GM11168 (cell line): ENCODE results near the gene CERK.
"Not testable (repeated sequence)": the region's sequence is repeated elsewhere in the genome, so short reads cannot be mapped to it uniquely, and the experiment has no call there.

Experiments
- in situ Hi-C: fragments of 300-500 bp; cut with MboI; formaldehyde crosslinking; loops from one replicate; pipeline ENCODE4 v1.12.0; 2022; ENCODE audit warnings: low sequenced_read_pairs; ENCODE audit not compliant: unreplicated experiment

CERK gene

DNA sequence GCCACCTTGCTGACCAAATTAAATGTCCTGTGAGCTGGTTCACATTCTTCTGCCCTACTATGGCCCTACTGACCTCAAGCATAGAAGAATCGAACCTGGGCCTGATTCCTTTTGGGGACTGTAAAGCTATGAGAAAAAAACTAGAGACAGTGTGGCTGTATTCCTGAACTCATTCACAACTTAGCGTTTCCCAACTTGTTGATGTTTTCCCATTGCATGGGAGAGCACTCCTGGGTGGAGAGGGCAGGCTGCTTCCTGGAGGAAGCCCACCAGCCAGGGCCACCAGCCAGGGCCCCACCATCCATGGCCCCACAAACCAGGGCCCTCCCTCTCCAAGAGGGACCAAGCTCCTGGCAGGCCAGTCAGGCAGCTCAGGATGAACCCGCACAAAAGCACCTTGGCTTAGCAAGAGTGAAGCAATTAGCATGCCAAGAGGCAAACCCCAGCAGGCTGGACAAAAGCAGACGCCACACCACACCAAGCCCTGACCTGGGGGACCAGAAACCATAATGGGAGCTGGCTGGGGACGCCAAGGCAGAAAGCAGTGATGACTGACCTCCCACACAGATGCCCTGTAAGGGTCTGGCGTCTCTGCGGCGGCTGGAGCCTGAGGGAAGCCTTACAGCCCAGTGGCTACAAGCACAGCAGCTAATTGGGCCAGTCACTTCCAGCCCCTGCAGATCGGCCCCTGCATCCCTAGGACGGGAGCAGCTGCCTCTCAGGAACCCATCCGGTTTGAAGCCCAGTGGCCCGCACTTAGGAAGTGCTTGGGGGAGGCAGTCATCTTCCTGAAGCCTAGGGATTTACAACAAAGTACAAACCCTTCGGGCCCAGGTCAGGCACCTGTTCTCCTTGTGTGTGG, 2.1 kb downstream of the CERK start:
- in situ Hi-C loops: no loop called here

DNA sequence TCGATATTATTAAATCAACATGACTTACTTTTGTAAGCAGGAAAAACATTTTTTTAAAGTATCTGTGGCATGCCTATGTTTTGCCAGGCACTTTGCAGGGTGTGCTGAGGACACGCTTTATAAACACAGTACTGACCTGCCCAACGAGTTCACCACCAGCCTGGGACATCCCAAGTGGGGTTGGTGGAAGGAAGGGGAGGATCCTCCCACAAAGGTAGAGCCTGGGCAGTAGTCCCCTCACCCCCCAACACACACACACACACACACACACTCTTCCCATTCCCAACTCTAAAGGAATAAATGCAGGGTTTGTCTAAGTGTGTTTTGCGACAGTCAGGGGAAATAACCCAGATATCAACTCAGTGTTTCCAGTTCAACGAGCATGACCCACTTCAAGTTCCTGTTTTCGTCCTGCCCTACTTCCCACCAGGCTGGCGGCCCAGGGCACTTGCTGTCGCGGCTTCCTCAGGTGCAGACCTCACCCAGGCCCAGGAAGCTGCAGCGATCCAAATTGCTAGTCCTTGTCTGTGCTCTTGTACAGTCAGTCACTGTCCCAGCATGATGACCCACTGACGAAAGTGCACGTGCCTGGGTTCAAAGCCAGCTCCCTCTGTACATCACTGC, 3.1 kb downstream of the CERK start:
- in situ Hi-C loops: no loop called here

DNA sequence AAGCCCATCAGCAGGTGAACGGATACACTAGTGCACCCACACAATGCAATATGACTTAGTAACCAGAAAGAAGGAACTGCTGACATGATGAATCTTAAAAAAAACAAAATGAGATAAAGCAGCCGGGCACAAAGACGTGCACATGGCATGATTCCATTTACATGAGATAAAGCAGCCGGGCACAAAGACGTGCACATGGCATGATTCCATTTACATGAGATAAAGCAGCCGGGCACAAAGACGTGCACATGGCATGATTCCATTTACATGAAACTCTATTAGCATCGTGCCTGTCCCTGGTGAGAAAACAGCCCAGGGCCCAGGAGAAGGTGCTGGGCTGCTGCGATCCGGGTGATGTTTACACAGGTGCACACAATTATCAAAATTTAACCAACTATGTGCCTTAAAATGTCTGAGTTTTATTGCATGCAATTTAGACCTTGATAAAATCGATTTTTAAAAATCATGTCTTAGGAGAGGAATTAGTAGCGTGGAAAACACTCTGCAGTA, 3.8 kb downstream of the CERK start:
- in situ Hi-C loops: not testable (repeated sequence)

DNA sequence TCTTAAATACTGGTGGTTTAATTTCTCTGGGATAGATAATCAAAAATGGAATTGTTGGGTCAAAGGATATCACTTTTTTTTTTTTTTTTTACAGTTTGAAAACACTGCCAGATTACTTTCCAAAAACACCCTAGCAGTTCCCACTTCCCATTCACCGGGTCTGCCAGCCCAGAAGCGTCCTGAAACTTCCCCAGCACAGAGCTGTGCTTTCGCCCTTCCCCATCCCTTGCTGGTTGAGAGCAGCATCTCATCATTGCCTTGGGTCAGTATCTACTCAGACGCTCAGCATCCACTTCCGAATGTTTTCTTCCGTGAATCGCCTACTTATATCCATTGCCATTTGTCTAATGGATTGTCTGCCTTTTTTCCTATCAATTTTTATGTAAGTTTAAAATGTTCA, 5.5 kb downstream of the CERK start:
- in situ Hi-C loops: no loop called here

DNA sequence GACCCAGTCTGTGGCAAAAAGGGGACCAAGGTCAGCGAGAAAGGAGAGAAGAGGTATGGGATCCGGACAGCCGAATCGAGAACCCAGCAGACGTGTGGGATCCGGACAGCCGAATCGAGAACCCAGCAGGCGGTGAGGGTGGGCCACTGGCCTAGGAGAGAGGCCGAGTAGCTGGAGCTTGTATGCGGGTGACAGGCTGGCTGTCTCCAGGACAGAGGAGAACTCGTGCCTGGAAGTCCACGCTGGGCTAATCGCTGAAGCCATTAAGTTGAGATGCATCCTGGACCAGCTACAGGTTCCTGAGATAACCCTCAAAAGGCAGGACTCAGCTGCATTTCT, 6.0 kb downstream of the CERK start:
- in situ Hi-C loops: no loop called here

DNA sequence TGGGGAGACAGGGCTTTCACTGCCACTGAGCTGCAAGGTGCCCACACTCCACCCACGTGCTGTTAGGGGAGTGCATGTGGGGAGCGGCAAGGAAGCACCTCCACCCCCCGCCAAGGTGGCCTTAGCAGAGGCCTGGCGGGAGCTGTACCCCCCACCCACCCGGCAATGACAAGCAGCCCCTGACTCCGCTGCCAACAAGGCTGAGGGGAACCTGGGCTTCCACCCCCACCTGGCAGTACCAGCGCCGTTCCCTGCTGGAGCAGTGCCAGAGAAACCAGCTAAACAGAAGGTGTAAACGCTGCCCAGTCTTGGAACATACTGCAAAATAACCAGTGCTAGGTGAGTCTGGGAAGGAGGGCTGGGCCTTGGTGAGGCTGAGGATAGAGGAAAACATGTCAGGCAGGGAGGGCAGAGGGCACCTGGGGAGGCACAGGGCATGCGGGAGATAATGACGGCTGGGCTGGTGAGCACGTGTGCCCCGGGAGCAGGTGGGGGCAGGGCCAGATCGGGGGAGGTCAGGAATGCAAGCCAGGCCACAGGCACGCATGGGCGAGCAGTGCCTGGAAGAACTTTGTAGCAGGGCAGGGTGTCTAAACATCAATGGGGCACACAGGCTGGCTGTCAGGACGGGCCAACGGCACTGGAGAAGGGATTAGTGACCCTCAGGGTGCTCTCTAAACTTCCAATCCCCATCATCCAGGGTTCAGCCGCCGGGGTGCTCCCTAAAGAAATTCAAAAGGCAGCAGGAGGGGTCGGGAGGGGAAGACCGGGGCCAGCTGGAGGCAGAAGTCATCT, 6.6 kb downstream of the CERK start:
- in situ Hi-C loops: no loop called here

DNA sequence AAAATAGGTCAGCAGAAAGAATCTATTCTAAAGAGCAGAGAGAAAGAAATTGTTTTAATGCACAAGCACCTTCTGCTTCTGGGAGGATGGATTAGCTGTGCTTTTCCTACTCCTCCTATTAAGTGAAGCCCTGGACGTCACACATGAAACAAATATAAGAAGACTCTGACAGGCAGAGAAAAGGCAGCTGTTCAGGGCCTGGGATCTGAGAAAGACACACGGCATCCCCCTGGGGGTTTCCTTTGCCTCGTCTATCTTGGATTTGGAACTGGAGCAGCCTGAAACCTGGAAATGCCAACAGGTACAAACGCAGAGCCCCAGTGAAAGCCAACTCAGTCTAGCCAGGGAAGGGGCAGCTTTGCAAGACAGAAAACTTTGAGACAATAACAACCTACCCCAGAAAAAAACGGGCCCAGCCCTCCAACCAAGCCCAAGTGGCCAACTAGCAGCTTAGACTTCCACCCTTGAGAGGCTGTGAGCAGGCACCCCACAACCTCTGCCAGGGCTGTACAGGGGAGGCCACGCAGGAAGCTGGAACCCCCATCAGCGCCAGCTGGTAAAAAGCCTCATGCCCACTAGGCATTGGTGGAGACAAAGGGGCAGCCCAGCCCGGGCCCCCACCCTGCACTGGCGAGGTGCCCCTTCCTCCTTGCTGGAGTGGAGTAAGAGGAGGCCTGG, 7.3 kb downstream of the CERK start:
- in situ Hi-C loops: no loop called here

DNA sequence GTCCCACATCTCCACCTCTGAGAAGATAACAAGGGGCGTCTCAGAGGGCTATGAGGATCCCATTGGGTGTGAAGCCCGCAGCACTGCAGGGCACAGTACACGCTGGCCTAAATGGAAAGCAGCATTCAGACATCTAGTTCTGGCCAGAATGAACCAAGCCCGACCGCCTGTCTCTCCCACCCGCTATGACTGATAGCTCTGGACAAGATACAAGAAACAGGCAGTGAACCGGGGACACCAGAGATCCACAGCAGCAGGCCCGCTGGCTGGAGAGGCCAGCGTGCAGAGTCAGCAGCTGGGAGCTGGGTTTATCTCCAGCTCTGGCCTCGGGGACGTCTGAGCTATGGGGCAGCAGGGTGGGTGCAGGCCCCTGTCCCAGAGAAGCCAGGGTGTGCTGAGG, 9.6 kb downstream of the CERK start:
- in situ Hi-C loops: no loop called here

DNA sequence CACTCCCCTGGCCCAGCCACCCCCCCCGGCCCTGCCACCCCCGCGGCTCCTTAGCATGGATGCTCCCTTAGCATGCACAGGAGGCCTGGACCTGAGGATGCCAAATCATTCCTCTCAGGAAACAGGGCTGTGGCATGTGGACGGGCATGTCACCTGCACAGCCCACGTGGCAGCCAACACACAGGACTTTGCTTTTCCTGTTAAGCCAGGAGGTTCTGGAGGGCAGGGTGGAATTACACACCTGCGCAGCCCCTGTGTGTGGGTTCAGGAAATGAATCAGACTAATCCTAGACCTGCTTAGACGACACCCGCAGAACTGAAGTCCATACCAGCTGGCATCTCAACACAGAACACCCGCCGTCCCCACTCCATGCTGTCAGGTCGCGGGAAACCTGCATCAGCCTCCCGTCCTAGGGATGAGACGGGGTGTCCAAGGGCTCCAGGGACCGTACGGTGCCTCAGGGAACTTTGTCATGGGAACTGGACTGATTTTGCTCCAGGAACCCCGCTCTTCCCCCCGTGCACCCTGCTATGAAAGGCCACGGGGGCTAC, 10.2 kb downstream of the CERK start:
- in situ Hi-C loops: no loop called here

DNA sequence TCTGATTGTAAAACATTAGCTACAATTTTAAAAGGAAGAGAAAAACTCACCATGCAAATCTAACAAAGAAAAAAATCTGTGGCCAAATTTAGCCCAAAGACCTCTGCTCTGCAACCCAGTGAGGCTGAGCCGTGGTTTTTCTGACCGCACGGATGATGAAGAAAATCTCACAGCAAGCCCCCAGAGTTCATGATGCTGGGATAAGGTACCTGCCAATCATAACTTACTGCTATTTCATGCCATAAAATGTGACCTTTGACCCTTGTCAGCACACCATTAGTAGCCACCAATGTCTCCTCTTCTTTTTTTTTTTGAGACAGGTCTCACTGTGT, 11.1 kb downstream of the CERK start:
- in situ Hi-C loops: no loop called here

DNA sequence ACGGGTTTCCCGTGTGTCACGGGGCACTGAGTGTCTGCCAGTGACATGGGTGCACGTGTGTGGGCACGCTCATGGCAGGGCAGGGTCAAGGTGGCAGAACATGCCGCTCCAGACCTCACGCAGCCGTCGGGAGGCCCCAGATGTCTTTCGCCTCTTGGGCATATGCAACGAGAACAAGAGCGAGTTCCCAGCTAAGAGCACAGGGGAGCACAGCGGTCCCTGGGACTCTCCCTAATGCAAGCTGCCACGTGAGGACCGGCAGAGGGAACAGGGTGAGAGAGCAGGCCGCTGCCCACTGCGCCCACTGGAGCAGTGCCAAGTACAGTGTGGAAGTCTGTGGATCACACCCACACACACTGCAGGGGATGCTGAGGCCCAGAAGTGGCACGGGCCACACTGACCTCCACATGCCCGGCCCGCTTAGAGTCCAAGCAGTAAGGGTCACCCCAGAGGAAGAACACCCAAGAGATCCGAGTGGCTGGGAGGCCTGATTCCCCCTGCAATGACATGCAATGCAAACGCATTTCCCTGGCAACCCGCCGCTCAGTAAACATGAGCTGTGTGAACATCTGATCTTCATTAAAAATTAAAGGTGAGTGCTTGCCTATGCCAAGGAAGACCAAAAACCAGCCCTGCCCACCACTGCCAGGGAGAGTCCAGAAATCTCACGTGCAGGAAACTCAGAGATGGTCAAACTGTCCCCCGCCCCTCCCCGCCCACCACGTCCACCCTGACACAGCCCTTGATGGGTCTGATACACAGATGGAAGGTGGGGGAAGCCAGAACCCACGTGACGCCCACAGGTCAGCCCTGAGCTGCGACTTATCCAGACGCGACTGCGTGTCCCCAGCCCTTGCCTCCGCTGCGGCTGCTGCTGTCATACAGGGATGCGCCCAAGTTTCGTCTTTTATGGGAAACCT, 11.7 kb downstream of the CERK start:
- in situ Hi-C loops: no loop called here

DNA sequence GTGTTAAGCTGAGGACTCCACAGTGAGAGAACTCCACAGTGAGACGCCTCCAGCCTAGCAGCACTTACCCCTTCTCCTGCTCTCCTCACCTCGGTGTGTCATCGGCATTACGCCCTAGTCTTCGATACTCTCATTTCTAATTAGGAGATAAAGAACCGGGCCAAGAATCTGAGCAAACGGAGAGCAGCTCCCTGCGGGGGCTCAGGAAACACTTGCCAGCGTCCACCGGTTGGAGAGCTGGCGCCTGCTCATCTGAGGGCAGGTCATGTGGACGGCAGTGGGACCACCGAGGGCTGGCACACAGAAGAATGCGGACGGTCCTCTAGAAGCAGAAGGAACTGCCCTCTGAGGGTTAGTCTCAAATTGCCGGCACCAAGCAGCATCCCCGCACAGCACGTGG, 13.0 kb downstream of the CERK start:
- in situ Hi-C loops: no loop called here

DNA sequence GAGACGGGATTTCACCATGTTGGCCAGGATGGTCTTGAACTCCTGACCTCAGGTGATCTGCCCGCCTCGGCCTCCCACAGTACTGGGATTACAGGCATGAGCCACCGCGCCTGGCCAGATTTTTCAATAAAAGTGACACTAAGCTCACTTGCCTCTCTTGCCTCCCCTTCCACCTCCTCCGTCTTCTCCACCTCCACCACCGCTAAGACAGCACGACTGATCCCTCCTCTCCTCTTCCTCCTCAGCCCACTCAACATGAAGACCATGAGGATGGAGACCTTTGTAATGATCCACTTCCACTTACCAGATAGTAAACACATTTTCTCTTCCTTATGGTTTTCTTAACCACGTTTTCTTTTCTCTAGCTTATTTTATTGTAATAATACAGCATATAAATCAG, 14.2 kb downstream of the CERK start:
- in situ Hi-C loops: no loop called here

DNA sequence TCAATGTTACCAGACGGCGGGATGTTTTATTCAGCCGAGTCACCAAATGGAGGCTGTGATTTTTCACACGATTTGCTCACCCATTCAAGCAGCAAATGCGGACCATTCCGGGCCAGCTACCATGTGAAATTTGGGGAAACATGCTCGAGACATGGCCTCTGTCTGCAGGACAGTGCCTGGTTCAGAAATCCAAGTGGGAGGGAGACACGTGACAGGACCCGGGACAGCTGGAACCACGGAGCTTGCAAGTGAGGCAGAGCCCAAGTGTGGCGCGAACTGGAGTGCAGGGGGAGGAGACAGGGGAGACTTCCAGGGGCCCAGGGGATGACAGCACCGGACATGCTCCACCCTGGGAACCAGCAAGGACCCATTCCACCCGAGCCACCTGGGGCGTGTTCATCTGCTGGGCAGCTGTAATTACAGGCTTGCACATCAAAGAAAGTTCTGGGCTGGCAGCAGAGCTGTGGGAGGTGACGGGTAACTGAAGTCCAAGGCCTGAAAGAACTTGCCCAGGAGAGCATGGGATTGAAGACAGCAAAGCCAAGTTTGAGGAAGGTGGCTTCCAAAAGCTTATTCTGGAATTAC, 16.5 kb downstream of the CERK start:
- in situ Hi-C loops: no loop called here

DNA sequence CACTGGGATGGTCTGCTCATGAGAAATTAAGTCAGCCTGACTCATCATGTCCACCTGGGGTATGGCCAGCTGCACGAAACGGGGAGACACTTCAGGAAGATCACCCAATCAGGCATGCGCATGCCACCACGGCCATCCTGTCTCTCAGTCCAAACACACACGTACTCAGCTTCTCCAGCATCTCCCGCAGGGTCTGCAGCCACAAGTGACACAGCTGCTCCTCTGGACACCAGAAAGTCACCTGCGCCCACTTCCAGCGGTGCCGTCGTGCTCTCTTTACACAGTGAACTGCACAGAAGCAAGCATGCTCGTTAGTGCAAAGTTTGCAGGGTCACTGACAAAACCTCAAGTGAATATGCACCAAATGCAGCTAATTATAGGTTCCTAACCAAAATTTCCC, 18.1 kb downstream of the CERK start:
- in situ Hi-C loops: no loop called here

DNA sequence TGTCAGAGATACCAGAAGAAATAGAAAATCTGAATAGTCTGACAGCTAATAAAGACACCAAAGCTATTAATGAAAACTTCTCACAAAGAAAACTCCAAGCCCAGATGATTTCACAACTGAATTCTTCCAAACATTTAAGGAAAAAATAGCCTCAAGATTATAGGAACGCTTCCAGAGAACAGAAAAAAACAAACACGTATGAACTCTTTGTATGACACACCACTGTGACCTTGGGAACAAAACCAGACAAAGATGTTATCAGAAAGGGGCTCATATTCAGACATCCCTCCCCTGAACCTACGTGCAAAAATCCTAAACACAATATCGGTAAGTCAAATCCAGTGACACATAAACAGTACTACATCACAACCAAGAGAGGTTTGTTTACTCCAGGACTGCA, 23.5 kb downstream of the CERK start:
- in situ Hi-C loops: no loop called here

DNA sequence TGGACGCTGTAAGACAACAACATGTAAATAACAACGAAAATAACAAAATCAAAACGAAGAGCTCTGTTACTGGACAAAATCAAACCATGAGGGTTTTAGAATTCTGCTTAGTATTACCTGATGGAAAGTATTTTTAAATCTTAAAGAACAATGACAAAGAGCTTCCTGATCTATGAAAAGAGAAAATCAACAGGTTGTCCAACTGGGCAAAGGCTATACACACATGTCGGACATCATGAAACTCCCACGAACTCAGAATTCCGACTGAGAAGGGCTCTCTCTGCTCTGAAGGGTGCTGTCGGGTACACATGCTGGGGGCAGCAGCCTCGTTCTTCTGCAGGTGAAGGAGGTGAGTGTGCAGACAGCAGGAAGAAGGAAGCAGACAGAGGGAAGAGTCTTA, 25.8 kb downstream of the CERK start:
- in situ Hi-C loops: no loop called here

DNA sequence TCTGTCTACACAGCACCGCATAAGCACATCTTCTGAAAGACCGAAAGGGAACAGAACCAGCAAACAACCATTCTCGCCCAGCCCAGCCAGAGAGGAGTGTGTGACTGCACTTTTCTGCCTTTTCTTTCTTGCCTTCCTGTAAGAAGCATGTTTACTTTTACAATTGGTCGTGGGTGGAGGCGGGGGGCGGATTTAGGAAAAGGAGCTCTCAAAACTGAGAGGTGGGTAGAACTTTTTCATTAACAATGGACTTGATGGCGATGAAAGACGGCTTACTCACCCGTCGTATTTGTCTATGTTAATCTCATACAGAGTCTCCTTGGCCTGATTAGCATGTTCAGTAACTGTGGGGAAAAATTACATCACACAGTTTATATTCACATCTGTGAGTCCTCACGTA, 27.2 kb downstream of the CERK start:
- in situ Hi-C loops: no loop called here

DNA sequence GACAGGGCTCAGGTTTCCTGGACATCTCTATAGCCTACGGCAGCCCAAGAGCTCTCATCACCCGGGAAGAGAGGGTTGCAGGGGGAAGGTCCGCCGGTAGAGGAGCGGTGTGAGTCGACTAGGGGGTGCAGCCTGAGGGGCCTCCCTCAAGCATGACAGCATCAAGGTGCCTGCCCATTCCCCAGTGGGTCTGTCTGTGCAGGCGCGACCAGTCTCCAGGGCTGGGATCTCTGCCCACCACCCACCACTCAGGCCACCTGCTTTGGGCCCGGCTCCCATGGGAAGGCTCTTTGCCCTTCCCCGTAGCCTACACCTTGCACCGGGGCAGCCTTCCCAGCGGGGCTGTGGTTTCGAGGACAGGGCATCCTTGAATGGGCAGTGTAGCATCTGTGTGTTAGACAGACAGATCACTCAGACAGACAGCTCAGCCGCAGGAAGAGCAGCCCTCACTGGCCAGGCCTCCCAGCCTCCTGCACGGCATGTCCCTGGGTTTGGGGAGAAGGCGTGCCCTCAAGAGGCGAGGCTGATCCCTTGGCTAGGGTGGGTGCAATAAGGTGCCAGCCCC, 29.2 kb downstream of the CERK start:
- in situ Hi-C loops: no loop called here
